Measurements from ENCODE around the gene KIRREL3.

- no peak for TF ChIP-seq CTCF (conservative IDR thresholded peaks at IDR 0.05)
- no peak for TF ChIP-seq ZFX (IDR thresholded peaks at IDR 0.05)
Measured at GRCh38 chr11:126592496-126593410, 407.8 kb downstream of the KIRREL3 start.
